NCI-H187 (cell line): Measurements from ENCODE around the gene CENPV.

Experiments used
- DNase-seq, 2 experiments: peaks; one replicate each; lab custom pipeline; 2025; lab: John Stamatoyannopoulos, UW

The CENPV gene

GRCh38 chr17:16361874-16362273 is 8.6 kb upstream of the CENPV start:
- no peak for DNase-seq

- no peak for DNase-seq
Measured at GRCh38 chr17:16358394-16358793, 5.1 kb upstream of the CENPV start.

- DNase-seq, result no peak
Measured at GRCh38 chr17:16354585-16354984, 1.3 kb upstream of the CENPV start.

GRCh38 chr17:16352667-16353316 is 477 bp downstream of the CENPV start:
- peak in 1 of 2 experiments; percentile 50 for DNase-seq

- peak; percentile 37 to 40 for DNase-seq
Measured at GRCh38 chr17:16352303-16352666, 984 bp downstream of the CENPV start.

- DNase-seq, result no peak
Measured at GRCh38 chr17:16351831-16352230, 1.4 kb downstream of the CENPV start.

DNA sequence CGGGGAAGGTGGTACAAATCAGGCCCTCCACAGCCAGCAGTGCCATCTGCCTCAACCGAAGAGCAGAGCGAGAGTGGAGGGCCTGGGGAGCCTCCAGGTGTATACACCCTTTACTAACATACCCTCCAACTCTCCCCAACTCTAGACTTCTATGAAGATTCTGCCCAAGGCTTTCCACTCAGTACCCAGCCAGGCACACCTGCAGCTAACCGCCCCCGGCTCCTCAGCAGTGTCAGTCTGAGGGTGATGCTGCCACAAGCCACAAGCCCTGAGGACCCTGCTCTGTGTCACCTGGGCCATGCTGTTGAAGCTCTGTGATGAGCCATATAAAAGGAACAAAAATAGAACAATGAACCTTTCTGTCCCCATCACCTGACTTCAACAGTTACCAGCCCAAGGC is 3.8 kb downstream of the CENPV start:
- DNase-seq, result no peak

- no peak for DNase-seq
Measured at GRCh38 chr17:16348586-16348985, 4.7 kb downstream of the CENPV start.

GRCh38 chr17:16346721-16347271 is 6.5 kb downstream of the CENPV start:
- DNase-seq, result no peak

GRCh38 chr17:16345565-16345964 is 7.7 kb downstream of the CENPV start:
- DNase-seq, result no peak

GRCh38 chr17:16343569-16343968 is 9.7 kb downstream of the CENPV start:
- no peak for DNase-seq

GRCh38 chr17:16342979-16343378 is 10.3 kb downstream of the CENPV start:
- no peak for DNase-seq

- DNase-seq, result no peak
Measured at GRCh38 chr17:16339959-16340358, 13.3 kb downstream of the CENPV start.

- DNase-seq, result no peak
Measured at GRCh38 chr17:16339402-16339801, 13.9 kb downstream of the CENPV start.

DNA sequence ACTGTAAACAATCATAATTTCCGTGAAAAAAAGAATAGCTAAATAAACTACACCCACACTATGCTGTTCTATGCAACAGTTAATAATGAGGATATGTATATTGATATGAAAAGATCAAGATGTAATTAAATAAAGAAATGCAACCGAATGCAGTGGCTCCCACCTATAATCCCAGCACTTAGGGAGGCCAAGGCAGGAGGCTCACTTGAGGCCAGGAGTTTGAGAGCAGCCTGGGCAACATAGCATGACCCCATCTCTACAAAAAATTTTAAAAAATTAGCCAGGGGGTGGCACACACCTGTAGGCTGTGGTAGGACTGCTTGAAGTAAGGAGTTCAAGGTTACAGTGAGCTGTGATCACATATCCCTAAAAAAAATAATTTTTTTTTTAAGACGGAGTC is 14.9 kb downstream of the CENPV start:
- no peak for DNase-seq

GRCh38 chr17:16329519-16330271 is 23.6 kb downstream of the CENPV start:
- no peak for DNase-seq

GRCh38 chr17:16328997-16329396 is 24.3 kb downstream of the CENPV start:
- peak in 1 of 2 experiments; percentile 76 for DNase-seq

DNA sequence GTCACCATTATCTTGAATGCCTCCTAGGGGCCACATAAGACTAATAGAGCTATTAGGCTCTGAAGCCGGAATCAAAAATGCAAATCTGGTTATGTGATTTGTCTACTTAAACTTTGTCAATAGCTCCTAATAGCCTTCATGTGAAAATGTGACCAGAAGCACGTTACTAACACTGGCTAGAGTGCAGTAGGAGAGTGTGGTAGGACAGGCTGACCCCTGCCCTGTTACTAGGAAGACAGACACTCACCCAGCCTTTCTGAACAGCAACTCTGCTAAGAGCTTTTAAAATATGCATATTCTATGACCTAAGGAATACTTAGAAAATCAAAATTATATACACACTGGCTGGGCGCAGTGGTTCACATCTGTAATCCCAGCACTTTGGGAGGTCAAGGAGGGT is 26.3 kb downstream of the CENPV start:
- DNase-seq, result no peak

DNA sequence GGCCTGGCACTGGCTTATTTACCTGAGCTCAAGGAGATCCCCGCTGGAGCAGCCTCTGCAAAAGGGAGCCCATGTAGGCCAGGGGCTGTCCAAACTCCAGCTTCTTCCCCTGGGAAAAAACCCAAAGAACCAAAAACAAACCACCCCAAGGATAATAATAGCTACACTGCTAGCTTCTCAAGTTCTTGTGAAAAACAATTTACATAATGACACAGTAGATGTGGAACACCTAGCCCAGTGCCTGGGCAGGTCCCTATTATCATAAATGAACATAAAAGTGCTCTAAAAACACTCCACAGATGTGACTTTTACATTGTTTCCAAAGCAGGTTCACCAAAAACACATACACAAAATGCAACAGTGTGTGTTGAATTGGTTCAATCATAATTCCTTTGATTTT is 27.3 kb downstream of the CENPV start:
- no peak for DNase-seq

GRCh38 chr17:16322636-16323035 is 30.6 kb downstream of the CENPV start:
- no peak for DNase-seq

DNA sequence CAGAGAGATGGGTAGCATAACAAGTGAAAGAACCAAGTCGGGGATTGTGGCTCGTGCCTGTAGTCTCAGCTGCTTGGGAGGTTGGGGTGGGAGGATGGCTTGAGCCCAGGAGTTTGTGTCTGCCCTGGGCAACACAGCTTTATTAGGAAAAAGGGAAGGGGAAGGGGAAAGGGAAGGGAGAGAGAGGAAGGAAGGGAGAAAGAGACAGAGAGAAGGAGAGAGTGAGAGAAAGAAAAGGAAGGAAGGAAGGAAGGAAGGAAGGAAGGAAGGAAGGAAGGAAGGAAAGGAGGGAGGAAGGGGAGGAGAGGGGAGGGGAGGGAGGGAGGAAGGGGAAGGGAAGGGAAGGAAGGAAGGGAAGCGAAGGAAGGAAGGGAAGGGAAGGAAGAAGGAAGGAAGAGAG is 33.3 kb downstream of the CENPV start:
- DNase-seq, result no peak

DNA sequence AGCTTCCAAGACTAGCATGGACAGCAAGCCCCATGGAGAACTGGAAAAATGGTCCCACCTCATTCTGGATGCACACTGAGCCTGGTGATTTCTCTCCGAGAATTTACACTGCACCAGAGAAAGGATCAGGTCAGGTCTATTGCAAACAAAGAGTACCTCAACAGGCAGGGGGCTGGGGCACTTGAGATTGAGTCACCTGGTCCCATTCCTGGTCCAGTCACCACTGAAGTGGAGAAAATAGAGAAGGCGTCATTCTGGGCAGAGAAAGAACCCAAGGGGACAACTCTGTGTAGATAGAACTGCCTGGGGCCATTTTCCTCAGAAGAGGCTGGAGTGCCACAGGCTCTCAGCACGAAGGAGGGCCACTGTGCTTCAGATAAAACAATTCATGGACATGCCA is 38.4 kb downstream of the CENPV start:
- no peak for DNase-seq

- DNase-seq, result no peak
Measured at GRCh38 chr17:16314189-16314588, 39.1 kb downstream of the CENPV start.
